Lower leg skin (tissue), 4 donors: ENCODE data around the gene C3orf18. TPM values are rescaled to one million over a fixed set of nuclear protein-coding genes. Genes with fewer than 3 reads are reported as not detected.
A peak's percentile ranks its signal among the peaks of the same experiment; 100 is the strongest.

ENCODE experiments used
- DNase-seq, 2 donors: peaks; one replicate each; pipeline ENCODE4 v3.0.0-alpha.2; 2019; ENCODE audit warnings: low spot score in 2 of 2
- H3K4me3 ChIP-seq: fragments of 200-600 bp; sonication (generic); 2 replicates; pipeline ENCODE4 v1.5.1; 2017; ENCODE audit warnings: mild to moderate bottlenecking, low read depth; ENCODE audit not compliant: poor library complexity, severe bottlenecking
- CTCF ChIP-seq, 3 donors: fragments of 450-650 bp; IDR thresholded peaks; one replicate each; pipeline ENCODE4 v1.5.1; 2016; ENCODE audit warnings: antibody characterized with exemption in 3 of 3, mild to moderate bottlenecking in 3 of 3, moderate library complexity in 2 of 3
- POLR2A ChIP-seq, 2 donors: fragments of 450-650 bp; IDR thresholded peaks; one replicate each; pipeline ENCODE4 v1.6.1; 2016 to 2017; ENCODE audit warnings: antibody characterized with exemption in 2 of 2, mild to moderate bottlenecking in 1 of 2, moderate library complexity in 1 of 2
- WGBS, 2 donors: methylation state at CpG; one replicate each; pipeline ENCODE4 v1.1.5; 2018; 5-methylcytosine and 5-hydroxymethylcytosine counted together
- intact Hi-C: fragments of 100-400 bp; cut with DNase I; formaldehyde crosslinking; loops from one replicate; pipeline ENCODE4 v1.15.0; 2023; ENCODE audit warnings: low total_unique reads
- total RNA-seq, 4 donors: library from RNA; depleted of rRNA; stranded (reverse); fragments of >200 nt; gene quantifications; one replicate each; pipeline ENCODE4 v1.1.0, GENCODE V29; 2016

C3orf18 gene
- total RNA-seq, 4 donors from 2014 or later, result 0.27 to 3.9 (median 2.0) TPM

- no peak overlapping the region for H3K4me3 ChIP-seq
- no peak for DNase-seq
- intact Hi-C loops, result no loop called here
- TF ChIP-seq POLR2A (IDR thresholded peaks at IDR 0.05) (no peak), CTCF (IDR thresholded peaks at IDR 0.05) (no peak)
- 95 to 96% methylated on average over 6 of the region's 6 CpGs for WGBS, 2 donors
Measured at GRCh38 chr3:50585919-50586762, 18.6 kb upstream of the C3orf18 start.

GRCh38 chr3:50584391-50584790 lies 16.8 kb upstream of the C3orf18 start:
- no peak for TF ChIP-seq CTCF (IDR thresholded peaks at IDR 0.05)
- no peak for TF ChIP-seq POLR2A (IDR thresholded peaks at IDR 0.05)
- WGBS, 2 donors, result 64 to 72% methylated on average over 2 of the region's 2 CpGs
- intact Hi-C loops, result no loop called here
- no peak overlapping the region for H3K4me3 ChIP-seq
- no peak for DNase-seq

GRCh38 chr3:50583897-50584296 lies 16.4 kb upstream of the C3orf18 start:
- TF ChIP-seq POLR2A (IDR thresholded peaks at IDR 0.05), result no peak
- TF ChIP-seq CTCF (IDR thresholded peaks at IDR 0.05), result no peak
- no peak overlapping the region for H3K4me3 ChIP-seq
- DNase-seq, result peak; percentile 83 to 96
- WGBS, 2 donors, result 68 to 75% methylated on average over 6 of the region's 6 CpGs
- intact Hi-C loops, result no loop called here

GRCh38 chr3:50582083-50582482 lies 14.5 kb upstream of the C3orf18 start:
- TF ChIP-seq CTCF (IDR thresholded peaks at IDR 0.05), result no peak
- TF ChIP-seq POLR2A (IDR thresholded peaks at IDR 0.05), result no peak
- DNase-seq, result no peak
- H3K4me3 ChIP-seq, result no peak overlapping the region
- 70 to 87% methylated on average over 7 to 9 of the region's 9 CpGs for WGBS, 2 donors
- intact Hi-C loops, result no loop called here

DNA sequence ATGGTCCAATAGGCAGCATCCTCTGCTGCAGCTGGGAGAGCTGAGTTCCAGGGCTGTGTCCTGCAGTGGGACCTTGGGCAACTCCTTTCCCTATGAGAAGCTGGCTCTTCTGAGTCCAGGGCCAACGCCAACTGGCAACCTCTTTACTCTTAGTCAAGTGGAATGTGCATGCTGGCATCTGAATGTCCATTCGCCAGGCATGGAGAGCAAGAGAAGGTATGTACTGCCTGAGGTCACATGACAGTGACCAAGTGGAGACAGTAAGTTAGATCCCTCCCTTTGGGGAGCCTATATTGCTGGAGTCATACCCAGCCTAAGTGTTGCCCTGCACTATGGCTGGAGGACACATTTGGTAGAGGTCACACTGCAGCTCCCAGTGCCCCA lies 13.9 kb upstream of the C3orf18 start:
- intact Hi-C loops, result no loop called here
- no peak overlapping the region for H3K4me3 ChIP-seq
- 86 to 97% methylated on average over 2 of the region's 2 CpGs for WGBS, 2 donors
- DNase-seq, result no peak
- TF ChIP-seq CTCF (IDR thresholded peaks at IDR 0.05) (no peak), POLR2A (IDR thresholded peaks at IDR 0.05) (no peak)
